Measurements from ENCODE around the gene SNCB. TPM values are rescaled to one million over a fixed set of nuclear protein-coding genes. Genes with fewer than 3 reads are reported as not detected.

The SNCB gene
- total RNA-seq, 1 experiment from 2014 or later, result not detected

GRCh38 chr5:176674799-176675198 is 44.5 kb upstream of the SNCB start:
- BruUV-seq (replicated peaks), result no TSS peak

More at GRCh38 chr5:176674799-176675198, 44.5 kb upstream of the SNCB start:
- no peak overlapping the region for H3K4me3 ChIP-seq (replicated peaks in 1 of 2; ENCODE audit: low read depth in 1 of 2, low read length in 2 of 2)
- H3K4me1 ChIP-seq (ENCODE audit: control insufficient read depth in 1 of 2, insufficient read depth in 2 of 2, low read length in 2 of 2), result peaks cover 7 to 16% of the 10 kb centered on the region in 2 experiments
- POLR2A ChIA-PET, result no interaction called here
- CTCF ChIA-PET, result interaction anchor here (0.6 kb wide), 1 partner anchor 437 kb away, joined by 3 read pairs; no protein-coding TSS in a partner anchor
- no peaks in the 10 kb centered on the region for H3K27me3 ChIP-seq (ENCODE audit: insufficient read depth, low read length)
- no peaks in the 10 kb centered on the region for H4K20me1 ChIP-seq (ENCODE audit: insufficient read depth)
- no peaks in the 10 kb centered on the region for H3K9me3 ChIP-seq (ENCODE audit: control insufficient read depth in 1 of 2, insufficient read depth in 1 of 2, low read depth in 1 of 2, low read length in 2 of 2)
- no peak overlapping the region for H3K9ac ChIP-seq (ENCODE audit: low read length)
- H2AFZ ChIP-seq (ENCODE audit: low read depth, low read length, poor library complexity, severe bottlenecking), result no peak overlapping the region
- no peaks in the 10 kb centered on the region for H3K79me2 ChIP-seq (ENCODE audit: insufficient read depth, low read length)
- intact Hi-C loops (cut with micrococcal nuclease), result loop anchor here (5.0 kb wide), 1 partner anchor 273 kb away; no protein-coding TSS in a partner anchor
- DNase-seq (ENCODE audit: low read depth, low spot score) (no peak), ATAC-seq (no peak)
- RAD21 ChIA-PET (ENCODE audit: low non-redundant PET in 1 of 2, low total read pairs in 2 of 2, uncharacterized antibody in 2 of 2, unreplicated experiment in 2 of 2), result no interaction called here
- no peak for TF ChIP-seq ELF1 (IDR thresholded peaks at IDR 0.05; ENCODE audit: borderline replicate concordance, low read depth)
- no peak for TF ChIP-seq CBX3 (IDR thresholded peaks at IDR 0.05; ENCODE audit: low read depth)
- TF ChIP-seq ZBTB33 (IDR thresholded peaks at IDR 0.05; ENCODE audit: extremely low read depth, insufficient replicate concordance, low read length), result no peak
- no peak for TF ChIP-seq SP1 (IDR thresholded peaks at IDR 0.05; ENCODE audit: low read depth)
- TF ChIP-seq REST (IDR thresholded peaks at IDR 0.05; ENCODE audit: low read depth), result no peak
- TF ChIP-seq EZH2 (IDR thresholded peaks at IDR 0.05), result no peak
- no peak for TF ChIP-seq MAX (IDR thresholded peaks at IDR 0.05)
- no peak for TF ChIP-seq TCF7L2 (IDR thresholded peaks at IDR 0.05; ENCODE audit: borderline replicate concordance, extremely low read depth, insufficient read depth, insufficient read length)
- TF ChIP-seq RAD21 (IDR thresholded peaks at IDR 0.05; ENCODE audit: low read depth), result no peak
- no peak for TF ChIP-seq JUND (IDR thresholded peaks at IDR 0.05)
- TF ChIP-seq CTCF (IDR thresholded peaks at IDR 0.05 in 2 of 3, conservative IDR thresholded peaks at IDR 0.05 in 1 of 3; ENCODE audit: borderline replicate concordance in 1 of 3, insufficient read depth in 1 of 3, low read depth in 2 of 3, low read length in 2 of 3), result no peak
- no peak for TF ChIP-seq POLR2A (IDR thresholded peaks at IDR 0.05; ENCODE audit: borderline replicate concordance, extremely low read depth, insufficient read depth, insufficient read length)
- TF ChIP-seq YY1 (IDR thresholded peaks at IDR 0.05; ENCODE audit: extremely low read depth, insufficient replicate concordance, low read depth, low read length), result no peak
- no peak for TF ChIP-seq POLR2AphosphoS5 (IDR thresholded peaks at IDR 0.05; ENCODE audit: low read depth, low read length)
- TF ChIP-seq SRF (IDR thresholded peaks at IDR 0.05; ENCODE audit: low read depth), result no peak
- no peak for TF ChIP-seq SIN3A (IDR thresholded peaks at IDR 0.05; ENCODE audit: low read depth)
- no peak for TF ChIP-seq EZH2phosphoT487 (IDR thresholded peaks at IDR 0.05; ENCODE audit: borderline replicate concordance)
- no peak for TF ChIP-seq FOSL1 (IDR thresholded peaks at IDR 0.05; ENCODE audit: low read depth)
- TF ChIP-seq ZFX (IDR thresholded peaks at IDR 0.05), result no peak
- H3K36me3 ChIP-seq (ENCODE audit: control insufficient read depth in 1 of 2, insufficient read depth in 2 of 2, low read length in 2 of 2), result no peaks in the 10 kb centered on the region
- H3K4me2 ChIP-seq (ENCODE audit: low read length), result no peak overlapping the region
- no peak overlapping the region for H3K27ac ChIP-seq (ENCODE audit: low read depth, low read length)
- H3K9me2 ChIP-seq (ENCODE audit: insufficient read depth), result no peaks in the 10 kb centered on the region

Data from HCT116 (cell line).